Gastrocnemius medialis (tissue), 4 donors: ENCODE results near the gene GMPPB. TPM values are rescaled to one million over a fixed set of nuclear protein-coding genes. Genes with fewer than 3 reads are reported as not detected.

ENCODE experiments used
- ATAC-seq, 2 donors: fragments of 150-250 bp; one replicate each; pipeline ENCODE4 v1.9.1; 2016
- DNase-seq, 2 donors: peaks; one replicate each; pipeline ENCODE4 v3.0.0-alpha.2; 2019
- H3K27ac ChIP-seq, 4 donors: fragments of 200-600 bp; sonication (generic); 1 replicate in 1 of 4; 2 replicates in 3 of 4; pipeline ENCODE4 v1.5.1; 2016 to 2018; ENCODE audit warnings: mild to moderate bottlenecking in 2 of 4, moderate library complexity in 1 of 4
- H3K27me3 ChIP-seq, 3 donors: fragments of 200-600 bp; sonication (generic) in 2 of 3; 1 replicate in 1 of 3; 2 replicates in 2 of 3; pipeline versions ENCODE4 v1.5.1 to v1.6.0; 2016 to 2019; ENCODE audit warnings: mild to moderate bottlenecking in 1 of 3, moderate library complexity in 1 of 3
- H3K36me3 ChIP-seq, 2 donors: fragments of 200-600 bp; sonication (generic) in 1 of 2; one replicate each; pipeline ENCODE4 v1.5.1; 2017 to 2018
- H3K4me1 ChIP-seq, 2 donors: fragments of 200-600 bp; sonication (generic) in 1 of 2; one replicate each; pipeline ENCODE4 v1.5.1; 2016 to 2017; ENCODE audit warnings: mild to moderate bottlenecking in 2 of 2
- H3K4me3 ChIP-seq, 4 donors: fragments of 200-600 bp; sonication (generic) in 3 of 4; 1 replicate in 1 of 4; 2 replicates in 3 of 4; pipeline ENCODE4 v1.5.1; 2016 to 2019; ENCODE audit warnings: mild to moderate bottlenecking in 2 of 4
- H3K9me3 ChIP-seq, 3 donors: fragments of 200-600 bp; sonication (generic) in 2 of 3; 1 replicate in 1 of 3; 2 replicates in 2 of 3; pipeline ENCODE4 v1.5.1; 2016 to 2019
- POLR2A ChIP-seq, 2 donors: fragments of 450-650 bp; IDR thresholded peaks; one replicate each; pipeline ENCODE4 v1.6.1; 2017; ENCODE audit warnings: antibody characterized with exemption in 2 of 2, mild to moderate bottlenecking in 2 of 2, moderate library complexity in 2 of 2
- in situ Hi-C, 4 donors: fragments of 200-750 bp; cut with MboI; loops; one replicate each; pipeline versions ENCODE4 v1.15.0 to v1.8.0; 2017; ENCODE audit warnings: low sequenced_read_pairs in 4 of 4
- intact Hi-C: fragments of 100-400 bp; cut with DNase I; formaldehyde crosslinking; loops from one replicate; pipeline ENCODE4 v1.15.1; 2023; ENCODE audit warnings: low total_unique reads
- total RNA-seq, 4 donors: library from RNA; depleted of rRNA; stranded (reverse); fragments of >200 nt; gene quantifications; one replicate each; pipeline versions ENCODE4 v1.1.0 to v1.2.3, GENCODE V29; 2016
- TF ChIP-seq, protein P1 (sequence below), 5 experiments: fragments of 450-650 bp in 3 of 5; fragments of 200-600 bp in 2 of 5; sonication (generic) in 2 of 5; IDR thresholded peaks in 4 of 5; conservative IDR thresholded peaks in 1 of 5; 1 replicate in 4 of 5; 2 replicates in 1 of 5; pipeline ENCODE4 v1.5.1; 2016 to 2019; ENCODE audit warnings: antibody characterized with exemption in 5 of 5, mild to moderate bottlenecking in 3 of 5, moderate library complexity in 3 of 5

GMPPB gene
- total RNA-seq, 4 donors from 2014 or later = 14.2 to 26.1 (median 17.0) TPM

GRCh38 chr3:49673715-49674496 is 49.8 kb downstream of the GMPPB start, which contains the start of gene APEH:
APEH (plus strand) TSS chr3:49674351; CDS start chr3:49674402, 51 bp downstream.
- Histone ChIP-seq H3K27me3 (no peaks in the 10 kb centered on the region), H3K4me1 (peaks cover 16 to 17% of the 10 kb centered on the region in 2 donors), H3K27ac (peak within 1 kb of the TSS; percentile 91 to 96 (median 94)), H3K36me3 (peaks cover 0 to 34% of the 10 kb centered on the region in 2 donors), H3K9me3 (no peaks in the 10 kb centered on the region), H3K4me3 (peak within 1 kb of the TSS; percentile 80 to 98 (median 92))
- intact Hi-C loops (loop anchor here (1.0 to 5.0 kb wide), 6 partner anchors 15 to 652 kb away; partner anchors contain the start of genes DAG1, MST1, NDUFAF3 and QRICH1), in situ Hi-C loops (loop anchor here (5.0 to 10.0 kb wide), 2 partner anchors 137 to 139 kb away; no protein-coding TSS in a partner anchor)
- TF ChIP-seq POLR2A (IDR thresholded peaks at IDR 0.05) = peak; percentile 75 to 82
- TF ChIP-seq, protein P1, sequence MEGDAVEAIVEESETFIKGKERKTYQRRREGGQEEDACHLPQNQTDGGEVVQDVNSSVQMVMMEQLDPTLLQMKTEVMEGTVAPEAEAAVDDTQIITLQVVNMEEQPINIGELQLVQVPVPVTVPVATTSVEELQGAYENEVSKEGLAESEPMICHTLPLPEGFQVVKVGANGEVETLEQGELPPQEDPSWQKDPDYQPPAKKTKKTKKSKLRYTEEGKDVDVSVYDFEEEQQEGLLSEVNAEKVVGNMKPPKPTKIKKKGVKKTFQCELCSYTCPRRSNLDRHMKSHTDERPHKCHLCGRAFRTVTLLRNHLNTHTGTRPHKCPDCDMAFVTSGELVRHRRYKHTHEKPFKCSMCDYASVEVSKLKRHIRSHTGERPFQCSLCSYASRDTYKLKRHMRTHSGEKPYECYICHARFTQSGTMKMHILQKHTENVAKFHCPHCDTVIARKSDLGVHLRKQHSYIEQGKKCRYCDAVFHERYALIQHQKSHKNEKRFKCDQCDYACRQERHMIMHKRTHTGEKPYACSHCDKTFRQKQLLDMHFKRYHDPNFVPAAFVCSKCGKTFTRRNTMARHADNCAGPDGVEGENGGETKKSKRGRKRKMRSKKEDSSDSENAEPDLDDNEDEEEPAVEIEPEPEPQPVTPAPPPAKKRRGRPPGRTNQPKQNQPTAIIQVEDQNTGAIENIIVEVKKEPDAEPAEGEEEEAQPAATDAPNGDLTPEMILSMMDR (IDR thresholded peaks at IDR 0.05 in 4 of 5, conservative IDR thresholded peaks at IDR 0.05 in 1 of 5) = peak in 1 of 5 experiments; percentile 10
- DNase-seq (peak; percentile 93 to 98), ATAC-seq (peak; percentile 86 to 88)

DNA sequence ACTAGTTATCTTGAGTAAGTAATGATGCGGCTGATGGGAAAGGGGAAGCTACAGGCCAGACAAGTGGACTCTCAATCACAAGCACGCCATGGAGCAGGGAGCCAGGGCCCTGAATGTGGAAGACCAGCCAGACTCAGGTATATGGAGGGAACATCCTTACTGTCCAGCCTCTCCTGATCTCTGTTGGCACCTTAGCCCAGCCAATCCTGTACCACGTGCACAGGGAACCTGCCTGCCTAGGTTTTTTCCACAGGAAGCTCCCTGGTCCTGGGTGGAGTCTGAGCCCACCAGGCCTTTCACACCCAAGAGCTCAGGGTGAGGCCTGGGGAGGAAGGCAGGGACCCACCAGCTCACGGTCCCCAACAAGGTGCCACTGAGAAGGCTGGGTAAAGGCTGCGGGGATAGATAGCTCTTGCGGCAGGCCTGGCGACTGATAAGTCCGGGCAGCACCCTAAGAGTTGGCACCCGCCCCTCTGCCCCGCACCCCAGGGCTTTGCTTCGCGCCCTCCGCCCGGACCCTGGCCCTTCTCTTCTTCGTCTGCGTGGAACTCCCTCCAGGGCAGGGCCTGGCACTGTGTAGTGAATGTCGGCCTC is 50.5 kb downstream of the GMPPB start:
- Histone ChIP-seq H3K4me1 (peaks cover 16 to 17% of the 10 kb centered on the region in 2 donors), H3K36me3 (peaks cover 0 to 27% of the 10 kb centered on the region in 2 donors), H3K9me3 (no peaks in the 10 kb centered on the region), H3K27ac (peak overlapping the region; percentile 91 to 96 (median 94)), H3K4me3 (peak overlapping the region; percentile 80 to 98 (median 92)), H3K27me3 (peaks cover 0 to 3% (median 0%) of the 10 kb centered on the region in 3 donors)
- intact Hi-C loops (loop anchor here (1.0 to 5.0 kb wide), 5 partner anchors 51 to 651 kb away; partner anchors contain the start of genes DAG1, NDUFAF3 and QRICH1), in situ Hi-C loops (loop anchor here (5.0 to 10.0 kb wide), 2 partner anchors 136 to 138 kb away; no protein-coding TSS in a partner anchor)
- DNase-seq (no peak), ATAC-seq (peak; percentile 1 to 4)
- TF ChIP-seq, protein P1 (IDR thresholded peaks at IDR 0.05 in 4 of 5, conservative IDR thresholded peaks at IDR 0.05 in 1 of 5) = no peak
- no peak for TF ChIP-seq POLR2A (IDR thresholded peaks at IDR 0.05)

- no peak for TF ChIP-seq POLR2A (IDR thresholded peaks at IDR 0.05)
- TF ChIP-seq, protein P1 (IDR thresholded peaks at IDR 0.05 in 4 of 5, conservative IDR thresholded peaks at IDR 0.05 in 1 of 5) = peak; percentile 75 to 88 (median 86)
- peak; percentile 31 to 37 for ATAC-seq
Measured at GRCh38 chr3:49671291-49672288, 52.2 kb downstream of the GMPPB start.

More at GRCh38 chr3:49671291-49672288, 52.2 kb downstream of the GMPPB start:
- in situ Hi-C loops = loop anchor here (5.0 to 10.0 kb wide), 2 partner anchors 134 to 137 kb away; no protein-coding TSS in a partner anchor
- H3K4me1 ChIP-seq = peaks cover 16 to 17% of the 10 kb centered on the region in 2 donors
- H3K4me3 ChIP-seq = no peak overlapping the region
- peak overlapping the region in 2 of 4 donors; percentile 7 to 41 for H3K27ac ChIP-seq
- H3K9me3 ChIP-seq = no peaks in the 10 kb centered on the region
- peak; percentile 35 to 73 for DNase-seq
- peaks cover 0 to 11% of the 10 kb centered on the region in 2 donors for H3K36me3 ChIP-seq
- intact Hi-C loops = loop anchor here (1.0 to 5.0 kb wide), 4 partner anchors 199 to 649 kb away; partner anchors contain the start of genes DAG1, NDUFAF3 and QRICH1
- peaks cover 0 to 3% (median 0%) of the 10 kb centered on the region in 3 donors for H3K27me3 ChIP-seq
